ENCODE results near the gene USP30.

USP30 gene

DNA sequence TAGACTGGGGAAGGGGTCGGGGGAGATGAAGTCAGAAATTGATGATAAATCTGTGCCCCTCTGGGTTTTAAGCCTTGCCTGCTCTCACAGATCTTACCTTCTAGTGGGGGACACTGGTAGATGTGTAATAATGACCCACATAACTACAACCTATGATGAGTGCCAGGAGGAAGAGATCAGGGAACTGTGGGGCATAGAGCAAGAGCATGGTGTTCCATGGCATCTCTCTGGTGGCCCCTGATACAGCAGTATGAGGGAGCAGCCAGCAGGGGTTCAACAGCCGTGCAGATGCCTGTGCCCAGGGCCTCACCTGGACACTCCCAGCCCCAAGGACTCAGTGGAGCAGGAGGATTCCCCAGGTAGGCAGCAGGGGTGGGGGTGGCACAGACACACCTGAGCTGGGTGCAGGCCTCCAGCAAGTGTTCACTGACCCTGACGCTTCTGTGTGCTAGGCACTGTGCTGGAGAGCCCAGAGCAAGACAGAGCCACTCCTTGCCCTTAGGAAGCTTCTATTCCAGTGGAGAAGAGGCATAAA, 69.0 kb downstream of the USP30 start:
- H3K4me3 Mint-ChIP-seq: no peak overlapping the region
- ATAC-seq (no peak), DNase-seq (ENCODE audit: low spot score in 2 of 2) (no peak)
- no peaks in the 10 kb centered on the region for H3K36me3 Mint-ChIP-seq
- H3K9me3 Mint-ChIP-seq: no peaks in the 10 kb centered on the region
- H3K4me1 Mint-ChIP-seq: no peaks in the 10 kb centered on the region
- H3K27ac Mint-ChIP-seq: no peak overlapping the region

DNA sequence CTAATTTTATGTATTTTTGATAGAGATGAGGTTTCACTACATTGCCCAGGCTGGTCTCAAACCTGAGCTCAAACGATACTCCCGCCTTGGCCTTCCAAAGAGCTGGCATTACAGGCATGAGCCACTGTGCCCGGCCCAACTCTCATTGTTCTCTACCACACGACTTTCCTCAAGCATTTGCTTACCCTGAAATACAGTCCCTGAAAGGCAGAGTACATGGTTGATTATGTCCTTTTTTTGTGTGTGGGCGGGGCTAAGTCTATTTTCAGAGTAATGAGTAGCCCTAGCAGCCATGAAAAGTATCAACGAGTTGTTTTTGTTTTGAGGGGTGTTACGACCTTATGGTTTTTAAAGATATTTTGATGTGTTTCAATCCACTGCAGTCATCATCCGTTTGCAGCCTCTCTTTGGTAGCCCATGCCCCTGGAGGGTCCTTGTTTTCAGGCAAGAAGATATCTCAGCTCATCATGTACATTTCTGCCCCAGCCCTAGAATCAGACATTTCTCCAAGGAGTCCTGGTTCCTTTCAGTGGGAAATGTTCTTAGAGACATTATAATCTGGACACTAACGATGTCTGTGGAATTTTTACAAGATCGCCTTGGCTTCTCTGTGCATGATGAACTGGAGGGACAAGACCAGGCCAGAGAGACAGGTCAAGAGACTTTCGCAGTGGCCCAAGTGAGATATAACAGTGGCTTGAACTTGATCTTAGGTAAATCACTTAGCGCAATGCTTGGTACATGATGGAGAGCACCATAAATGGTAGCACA, 72.7 kb downstream of the USP30 start:
- no peak for DNase-seq (ENCODE audit: low spot score in 2 of 2)
- Mint-ChIP-seq H3K4me3 (no peak overlapping the region), H3K9me3 (no peaks in the 10 kb centered on the region), H3K27ac (no peak overlapping the region), H3K4me1 (no peaks in the 10 kb centered on the region), H3K36me3 (no peaks in the 10 kb centered on the region)
- ATAC-seq: no peak

- DNase-seq (ENCODE audit: low spot score in 2 of 2): no peak
Measured at GRCh38 chr12:109125791-109126190, 73.4 kb downstream of the USP30 start.

DNA sequence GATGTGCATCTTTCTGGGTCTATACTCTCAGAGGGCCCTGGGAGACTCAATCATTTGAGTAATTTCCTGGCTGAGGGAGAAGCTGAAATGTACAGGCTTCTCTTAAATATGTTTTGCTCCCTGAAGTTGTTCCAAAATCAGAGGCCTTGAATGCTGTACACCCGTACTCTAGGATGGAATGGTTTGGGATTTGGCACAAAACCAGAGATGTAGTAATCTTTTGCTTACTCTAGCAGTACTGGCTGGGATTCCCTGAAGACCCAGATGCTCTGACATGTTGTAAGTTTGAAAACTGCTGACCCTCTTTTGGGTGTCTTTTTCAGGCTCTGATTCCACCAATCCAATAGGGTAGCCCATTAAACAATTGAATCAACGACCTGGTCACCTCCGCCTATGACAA, 74.4 kb downstream of the USP30 start:
- no peaks in the 10 kb centered on the region for H3K4me1 Mint-ChIP-seq
- no peak overlapping the region for H3K4me3 Mint-ChIP-seq
- no peaks in the 10 kb centered on the region for H3K36me3 Mint-ChIP-seq
- no peak for DNase-seq (ENCODE audit: low spot score in 2 of 2)
- H3K9me3 Mint-ChIP-seq: no peaks in the 10 kb centered on the region
- H3K27ac Mint-ChIP-seq: no peak overlapping the region
- ATAC-seq: no peak

More at GRCh38 chr12:109125791-109126190, 73.4 kb downstream of the USP30 start:
- Mint-ChIP-seq H3K4me3 (no peak overlapping the region), H3K4me1 (no peaks in the 10 kb centered on the region), H3K27ac (no peak overlapping the region), H3K36me3 (no peaks in the 10 kb centered on the region), H3K9me3 (no peaks in the 10 kb centered on the region)
- ATAC-seq: no peak

GRCh38 chr12:109127533-109128242, 75.3 kb downstream of the USP30 start:
- Mint-ChIP-seq H3K9me3 (no peaks in the 10 kb centered on the region), H3K4me1 (no peaks in the 10 kb centered on the region), H3K4me3 (no peak overlapping the region), H3K36me3 (no peaks in the 10 kb centered on the region), H3K27ac (no peak overlapping the region)
- ATAC-seq: no peak
- no peak for DNase-seq (ENCODE audit: low spot score in 2 of 2)

DNA sequence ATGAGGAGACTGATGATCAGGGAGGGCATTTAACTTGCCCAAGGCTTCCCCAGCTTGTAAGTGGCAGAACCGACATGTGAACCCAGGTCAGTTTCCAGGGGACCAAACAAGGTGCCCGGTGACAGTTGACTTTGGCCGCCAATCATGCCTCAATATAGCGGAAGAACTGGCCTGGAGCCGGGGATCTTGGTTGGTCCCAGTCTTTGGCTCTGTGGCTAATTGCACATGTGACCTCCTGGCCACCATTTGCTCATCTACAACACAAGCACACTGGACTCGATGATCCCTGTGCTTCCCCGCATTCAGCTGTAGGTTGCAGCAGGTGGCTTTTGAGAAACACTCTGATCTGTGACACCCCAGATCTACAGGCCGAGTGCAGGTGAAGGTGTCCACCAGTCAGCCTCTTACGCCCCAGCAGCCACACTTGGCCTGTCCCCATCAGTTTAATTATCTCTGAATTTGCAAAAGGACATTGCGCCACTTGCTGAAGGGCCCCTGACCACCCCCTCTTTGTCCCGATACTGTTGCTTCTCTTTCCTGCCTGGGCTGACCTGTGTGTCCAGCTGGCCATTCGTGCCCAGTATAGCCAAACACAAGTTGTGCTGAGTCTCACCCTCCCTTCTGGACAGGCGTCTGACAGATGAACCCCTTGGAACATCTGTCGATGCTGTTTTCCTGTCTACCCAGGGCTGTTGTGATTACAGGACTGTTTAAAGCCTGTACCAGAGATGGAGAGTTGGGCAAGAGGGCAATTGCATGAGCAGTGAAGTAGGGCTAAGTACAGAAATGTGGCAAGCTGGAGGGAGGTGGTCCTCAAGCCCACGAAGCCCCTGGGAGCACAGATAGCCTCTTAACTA, 78.1 kb downstream of the USP30 start:
- Mint-ChIP-seq H3K4me1 (no peaks in the 10 kb centered on the region), H3K9me3 (no peaks in the 10 kb centered on the region), H3K27ac (peak overlapping the region; percentile 21), H3K36me3 (no peaks in the 10 kb centered on the region), H3K4me3 (no peak overlapping the region)
- DNase-seq (ENCODE audit: low spot score in 2 of 2) (no peak), ATAC-seq (no peak)

- Mint-ChIP-seq H3K4me3 (no peak overlapping the region), H3K4me1 (no peaks in the 10 kb centered on the region), H3K36me3 (no peaks in the 10 kb centered on the region), H3K9me3 (no peaks in the 10 kb centered on the region), H3K27ac (peak overlapping the region; percentile 21)
- ATAC-seq: peak; percentile 16
- DNase-seq (ENCODE audit: low spot score in 2 of 2): no peak
Measured at GRCh38 chr12:109131154-109132050, 79.0 kb downstream of the USP30 start.

DNA sequence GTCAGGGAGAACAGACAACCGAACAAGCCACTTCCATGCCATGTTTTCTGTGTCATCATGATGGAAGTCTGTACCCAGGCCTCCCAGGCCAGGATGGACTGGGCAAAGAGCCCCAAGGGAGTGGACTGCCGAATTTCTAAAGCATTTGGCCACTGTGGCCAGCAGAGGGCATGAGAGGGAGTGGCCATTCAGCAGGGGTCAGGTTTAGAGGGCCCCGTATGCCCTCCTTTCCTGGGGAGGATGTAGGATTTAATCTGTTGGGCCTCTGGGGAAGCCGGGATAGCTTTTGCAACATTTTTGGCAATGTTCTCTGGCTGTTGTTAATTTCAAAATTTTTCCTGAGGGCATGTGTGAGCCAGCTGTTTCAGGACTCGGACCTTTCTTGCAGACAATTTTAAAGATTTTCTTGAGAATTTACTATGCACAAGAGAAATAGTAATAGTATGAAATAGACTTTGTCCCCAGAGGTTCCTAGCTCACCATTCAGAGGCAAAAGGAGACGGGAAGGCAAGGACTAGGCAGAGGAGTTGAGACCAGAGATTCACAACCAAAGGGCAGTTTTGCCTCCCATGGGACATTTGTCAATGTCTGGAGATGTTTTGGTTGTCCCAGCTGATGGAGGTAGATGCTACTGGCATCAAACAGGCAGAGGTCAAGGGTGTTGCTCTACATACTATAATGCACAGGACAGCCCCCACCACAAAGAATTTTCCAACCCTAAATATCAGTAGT, 82.0 kb downstream of the USP30 start:
- H3K9me3 Mint-ChIP-seq: peaks cover 3% of the 10 kb centered on the region
- H3K27ac Mint-ChIP-seq: no peak overlapping the region
- H3K36me3 Mint-ChIP-seq: no peaks in the 10 kb centered on the region
- H3K4me1 Mint-ChIP-seq: no peaks in the 10 kb centered on the region
- DNase-seq (ENCODE audit: low spot score in 2 of 2) (no peak), ATAC-seq (no peak)
- no peak overlapping the region for H3K4me3 Mint-ChIP-seq

GRCh38 chr12:109137055-109137454, 84.7 kb downstream of the USP30 start:
- ATAC-seq (no peak), DNase-seq (ENCODE audit: low spot score in 2 of 2) (no peak)
- no peaks in the 10 kb centered on the region for H3K4me1 Mint-ChIP-seq
- H3K36me3 Mint-ChIP-seq: no peaks in the 10 kb centered on the region
- no peak overlapping the region for H3K27ac Mint-ChIP-seq
- H3K4me3 Mint-ChIP-seq: no peak overlapping the region
- peaks cover 3% of the 10 kb centered on the region for H3K9me3 Mint-ChIP-seq

Measured in stimulated activated effector memory CD8-positive, alpha-beta T cell treated with anti-CD3 and anti-CD28 coated beads, Interleukin-12 subunit alpha, Interleukin-12 subunit beta, amount 100 ng/mL, for 72 hours (primary cell).